Right atrium auricular region (tissue), 2 donors: ENCODE results near the gene MYOZ1. TPM values are rescaled to one million over a fixed set of nuclear protein-coding genes. Genes with fewer than 3 reads are reported as not detected.
A peak's percentile ranks its signal among the peaks of the same experiment; 100 is the strongest.

Experiments
- DNase-seq: peaks from one replicate; pipeline ENCODE4 v3.0.0-alpha.2; 2019; ENCODE audit warnings: low spot score
- H3K27ac ChIP-seq, 2 donors: fragments of 200-600 bp; sonication (generic); 1 replicate in 1 of 2; 2 replicates in 1 of 2; pipeline ENCODE4 v1.5.1; 2016 to 2019
- H3K27me3 ChIP-seq, 2 donors: fragments of 200-600 bp; sonication (generic); one replicate each; pipeline versions ENCODE4 v1.5.1 to v1.6.0; 2017 to 2019
- H3K36me3 ChIP-seq: fragments of 200-600 bp; sonication (generic); one replicate; pipeline ENCODE4 v1.5.1; 2016
- H3K4me1 ChIP-seq, 2 donors: fragments of 200-600 bp; sonication (generic); one replicate each; pipeline versions ENCODE4 v1.5.1 to v1.6.0; 2017 to 2019
- H3K4me3 ChIP-seq, 2 donors: fragments of 200-600 bp; sonication (generic); 1 replicate in 1 of 2; 2 replicates in 1 of 2; pipeline ENCODE4 v1.5.1; 2017 to 2019; ENCODE audit warnings: mild to moderate bottlenecking in 1 of 2, moderate library complexity in 1 of 2
- H3K9me3 ChIP-seq, 2 donors: fragments of 200-600 bp; sonication (generic); one replicate each; pipeline ENCODE4 v1.5.1; 2019
- CTCF ChIP-seq, 2 donors: fragments of 200-600 bp; sonication (generic); IDR thresholded peaks; one replicate each; pipeline ENCODE4 v1.5.1; 2019; ENCODE audit warnings: antibody characterized with exemption in 2 of 2
- total RNA-seq, 2 donors: library from RNA; depleted of rRNA; stranded (reverse); fragments of >200 nt; gene quantifications; one replicate each; pipeline ENCODE4 v1.1.0, GENCODE V29; 2016

The MYOZ1 gene
- total RNA-seq, 2 donors from 2014 or later, result 2.3 to 51.0 TPM

GRCh38 chr10:73649876-73650536 is 8.7 kb upstream of the MYOZ1 start:
- no peak for TF ChIP-seq CTCF (IDR thresholded peaks at IDR 0.05)
- Histone ChIP-seq H3K4me1 (peaks cover 0 to 40% of the 10 kb centered on the region in 2 donors), H3K36me3 (peaks cover 20% of the 10 kb centered on the region), H3K4me3 (peak overlapping the region; percentile 55 to 60), H3K9me3 (no peaks in the 10 kb centered on the region), H3K27me3 (no peaks in the 10 kb centered on the region), H3K27ac (peak overlapping the region; percentile 77 to 95)
- no peak for DNase-seq

GRCh38 chr10:73648975-73649829 is 7.9 kb upstream of the MYOZ1 start:
- H3K4me3 ChIP-seq, result peak overlapping the region; percentile 55 to 60
- peaks cover 20% of the 10 kb centered on the region for H3K36me3 ChIP-seq
- no peak for TF ChIP-seq CTCF (IDR thresholded peaks at IDR 0.05)
- no peaks in the 10 kb centered on the region for H3K9me3 ChIP-seq
- H3K4me1 ChIP-seq, result peaks cover 0 to 44% of the 10 kb centered on the region in 2 donors
- no peak for DNase-seq
- no peaks in the 10 kb centered on the region for H3K27me3 ChIP-seq
- H3K27ac ChIP-seq, result peak overlapping the region; percentile 77 to 95

- Histone ChIP-seq H3K4me3 (peak overlapping the region; percentile 55 to 60), H3K27ac (peak overlapping the region; percentile 77 to 95), H3K9me3 (no peaks in the 10 kb centered on the region), H3K4me1 (peaks cover 0 to 45% of the 10 kb centered on the region in 2 donors), H3K27me3 (no peaks in the 10 kb centered on the region), H3K36me3 (peaks cover 20% of the 10 kb centered on the region)
- no peak for TF ChIP-seq CTCF (IDR thresholded peaks at IDR 0.05)
- DNase-seq, result peak; percentile 62
Observed at GRCh38 chr10:73647875-73648651, 6.8 kb upstream of the MYOZ1 start.

- DNase-seq, result peak; percentile 69
- H3K9me3 ChIP-seq, result no peaks in the 10 kb centered on the region
- H3K27me3 ChIP-seq, result no peaks in the 10 kb centered on the region
- no peak for TF ChIP-seq CTCF (IDR thresholded peaks at IDR 0.05)
- peak overlapping the region; percentile 77 to 95 for H3K27ac ChIP-seq
- peaks cover 20% of the 10 kb centered on the region for H3K36me3 ChIP-seq
- peaks cover 0 to 42% of the 10 kb centered on the region in 2 donors for H3K4me1 ChIP-seq
- H3K4me3 ChIP-seq, result peak overlapping the region; percentile 55 to 60
Observed at GRCh38 chr10:73647211-73647874, 6.1 kb upstream of the MYOZ1 start.

- Histone ChIP-seq H3K4me1 (peaks cover 0 to 45% of the 10 kb centered on the region in 2 donors), H3K27ac (peak overlapping the region; percentile 77 to 95)
Observed at GRCh38 chr10:73646598-73647041, 5.3 kb upstream of the MYOZ1 start.

More at GRCh38 chr10:73646598-73647041, 5.3 kb upstream of the MYOZ1 start:
- Histone ChIP-seq H3K4me3 (peak overlapping the region; percentile 55 to 60), H3K9me3 (no peaks in the 10 kb centered on the region), H3K27me3 (no peaks in the 10 kb centered on the region), H3K36me3 (peaks cover 20% of the 10 kb centered on the region)
- TF ChIP-seq CTCF (IDR thresholded peaks at IDR 0.05), result no peak
- DNase-seq, result no peak
